HUES6 (cell line): ENCODE measurements around the gene GPR156.
"Not testable (repeated sequence)": the region's sequence is repeated elsewhere in the genome, so short reads cannot be mapped to it uniquely, and the experiment has no call there.

Experiments used
- H3K27ac ChIP-seq: 2 replicates; pipeline ENCODE4 v1.7.0; 2013; ENCODE audit warnings: low read depth, mild to moderate bottlenecking, low read length, inconsistent platforms
- H3K27me3 ChIP-seq: 2 replicates; pipeline ENCODE4 v1.6.1; 2013; ENCODE audit warnings: low read length; ENCODE audit not compliant: control insufficient read depth, insufficient read depth
- H3K36me3 ChIP-seq: 2 replicates; pipeline ENCODE4 v1.6.1; 2013; ENCODE audit warnings: low read length; ENCODE audit not compliant: control insufficient read depth, insufficient read depth
- H3K4me1 ChIP-seq: 2 replicates; pipeline ENCODE4 v1.6.1; 2013; ENCODE audit warnings: low read length; ENCODE audit not compliant: control insufficient read depth, insufficient read depth
- H3K4me3 ChIP-seq: 2 replicates; pipeline ENCODE4 v1.5.1; 2013; ENCODE audit warnings: low read depth, low read length
- H3K9ac ChIP-seq: one replicate; pipeline ENCODE4 v1.6.1; 2013; ENCODE audit warnings: mild to moderate bottlenecking, low read length
- H3K9me3 ChIP-seq: 2 replicates; pipeline ENCODE4 v1.6.1; 2013; ENCODE audit warnings: low read depth, low read length; ENCODE audit not compliant: control insufficient read depth, insufficient read depth

The GPR156 gene

DNA sequence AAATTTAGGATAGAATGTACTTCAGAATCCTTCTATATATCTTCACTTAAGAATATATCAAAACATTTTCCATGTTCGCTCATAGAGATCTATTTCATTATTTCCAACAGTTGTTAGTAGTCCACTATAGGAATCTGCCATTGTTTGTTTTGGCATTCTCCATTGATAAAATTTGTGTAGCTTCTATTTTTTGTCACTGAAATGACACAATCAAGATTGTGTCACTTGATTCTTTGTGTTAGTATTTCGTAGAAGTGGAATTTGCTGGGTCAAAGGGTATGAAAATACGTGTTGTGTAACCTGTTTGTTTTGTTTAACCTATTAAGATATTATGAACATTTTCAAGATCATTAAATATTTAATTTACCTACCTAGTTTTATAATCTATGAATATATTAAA lies 15.9 kb upstream of the GPR156 start:
- no peaks in the 10 kb centered on the region for H3K27me3 ChIP-seq

GRCh38 chr3:120299403-120299802 lies 14.4 kb upstream of the GPR156 start:
- H3K4me3 ChIP-seq, result no peak overlapping the region
- H3K36me3 ChIP-seq, result no peaks in the 10 kb centered on the region
- H3K27me3 ChIP-seq, result no peaks in the 10 kb centered on the region
- H3K9ac ChIP-seq, result no peak overlapping the region
- no peaks in the 10 kb centered on the region for H3K9me3 ChIP-seq
- H3K27ac ChIP-seq, result no peak overlapping the region
- no peaks in the 10 kb centered on the region for H3K4me1 ChIP-seq

More for the DNA sequence above, 15.9 kb upstream of the GPR156 start:
- Histone ChIP-seq H3K4me3 (no peak overlapping the region), H3K27ac (no peak overlapping the region), H3K9me3 (no peaks in the 10 kb centered on the region), H3K36me3 (no peaks in the 10 kb centered on the region), H3K9ac (no peak overlapping the region), H3K4me1 (no peaks in the 10 kb centered on the region)

- H3K9me3 ChIP-seq, result no peaks in the 10 kb centered on the region; the same call in 1 of the 2 replicates
- H3K36me3 ChIP-seq, result no peaks in the 10 kb centered on the region
- H3K27me3 ChIP-seq, result no peaks in the 10 kb centered on the region
- H3K9ac ChIP-seq, result no peak overlapping the region
- H3K4me1 ChIP-seq, result no peaks in the 10 kb centered on the region
- H3K27ac ChIP-seq, result no peak overlapping the region
- no peak overlapping the region for H3K4me3 ChIP-seq
Measured at GRCh38 chr3:120298996-120299395, 14.0 kb upstream of the GPR156 start.

GRCh38 chr3:120291552-120291951 lies 6.5 kb upstream of the GPR156 start:
- peaks cover 10% of the 10 kb centered on the region for H3K27me3 ChIP-seq
- H3K36me3 ChIP-seq, H3K4me1 ChIP-seq, H3K9ac ChIP-seq, H3K9me3 ChIP-seq, H3K4me3 ChIP-seq, H3K27ac ChIP-seq: not testable (repeated sequence)

DNA sequence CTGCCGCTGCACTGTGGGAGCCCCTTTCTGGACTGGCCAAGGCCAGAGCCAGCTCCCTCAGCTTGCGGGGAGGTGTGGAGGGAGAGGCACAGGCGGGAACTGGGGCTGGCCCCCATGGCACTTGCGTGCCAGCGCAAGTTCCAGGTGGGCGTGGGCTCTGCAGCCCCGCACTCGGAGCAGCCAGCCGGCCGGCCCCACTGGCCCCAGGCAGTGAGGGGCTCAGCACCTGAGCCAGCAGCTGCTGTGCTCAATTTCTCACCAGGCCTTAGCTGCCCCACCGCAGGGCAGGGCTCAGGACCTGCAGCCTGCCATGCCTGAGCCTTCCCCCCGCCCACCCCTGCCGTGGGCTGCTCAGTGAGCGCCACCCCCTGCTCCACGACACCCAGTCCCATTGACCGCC lies 4.6 kb upstream of the GPR156 start:
- H3K27ac ChIP-seq, result no peak overlapping the region
- H3K9ac ChIP-seq, result no peak overlapping the region
- peaks cover 6% of the 10 kb centered on the region for H3K9me3 ChIP-seq
- H3K36me3 ChIP-seq, result no peaks in the 10 kb centered on the region
- peaks cover 29% of the 10 kb centered on the region for H3K27me3 ChIP-seq
- peaks cover 2% of the 10 kb centered on the region; the same call in 1 of the 2 replicates for H3K4me1 ChIP-seq
- no peak overlapping the region for H3K4me3 ChIP-seq

DNA sequence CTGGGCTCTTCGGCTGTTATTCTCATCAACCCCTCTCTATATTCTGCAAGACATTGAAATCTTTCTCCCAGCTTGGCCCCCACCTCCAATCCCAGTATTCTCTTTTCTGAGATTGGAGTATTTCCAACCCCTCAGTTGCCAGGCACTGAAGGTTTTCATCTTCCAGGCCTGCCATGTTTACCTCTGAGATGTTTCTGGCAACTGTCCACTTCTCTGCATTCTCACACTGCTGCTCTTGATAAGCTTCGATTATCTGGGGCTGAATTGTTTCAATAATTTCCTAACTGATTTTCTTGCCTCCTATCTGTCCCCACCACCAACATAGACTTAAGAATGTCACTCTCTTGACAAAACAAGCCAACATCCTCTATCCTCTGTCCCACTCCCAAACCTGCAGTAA lies 1.4 kb upstream of the GPR156 start:
- peaks cover 4% of the 10 kb centered on the region; the same call in 1 of the 2 replicates for H3K9me3 ChIP-seq
- H3K27me3 ChIP-seq, result peaks cover 40% of the 10 kb centered on the region
- H3K27ac ChIP-seq, result no peak overlapping the region
- H3K9ac ChIP-seq, result no peak overlapping the region
- peaks cover 5% of the 10 kb centered on the region for H3K4me1 ChIP-seq
- no peaks in the 10 kb centered on the region for H3K36me3 ChIP-seq
- H3K4me3 ChIP-seq, result no peak overlapping the region

GRCh38 chr3:120285508-120285841 lies 453 bp upstream of the GPR156 start:
- Histone ChIP-seq H3K9me3 (peaks cover 3% of the 10 kb centered on the region; the same call in 1 of the 2 replicates), H3K4me1 (peaks cover 5% of the 10 kb centered on the region), H3K4me3 (peak overlapping the region; percentile 57), H3K27ac (no peak overlapping the region), H3K36me3 (no peaks in the 10 kb centered on the region), H3K9ac (no peak overlapping the region), H3K27me3 (peaks cover 40% of the 10 kb centered on the region)

DNA sequence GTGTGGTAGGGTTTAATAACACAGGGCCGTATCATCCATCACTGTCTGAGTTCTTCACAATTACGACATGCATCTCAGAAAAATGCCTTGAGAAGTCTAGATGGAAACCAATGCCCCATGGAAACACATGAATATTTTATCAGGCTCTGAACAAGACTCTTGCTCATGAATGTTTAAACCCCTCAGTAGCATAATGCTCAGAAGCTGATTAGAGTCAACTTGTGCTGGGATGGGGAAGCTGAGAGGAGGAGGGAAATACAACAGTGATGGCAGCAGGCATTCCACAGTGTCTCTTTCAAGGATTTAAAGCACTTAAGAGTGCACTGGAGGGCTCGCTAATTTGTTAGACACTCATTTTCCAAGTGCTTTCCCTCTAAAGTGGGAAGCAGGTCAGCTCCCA lies 3.8 kb downstream of the GPR156 start:
- Histone ChIP-seq H3K4me1 (peaks cover 5% of the 10 kb centered on the region), H3K36me3 (no peaks in the 10 kb centered on the region)

DNA sequence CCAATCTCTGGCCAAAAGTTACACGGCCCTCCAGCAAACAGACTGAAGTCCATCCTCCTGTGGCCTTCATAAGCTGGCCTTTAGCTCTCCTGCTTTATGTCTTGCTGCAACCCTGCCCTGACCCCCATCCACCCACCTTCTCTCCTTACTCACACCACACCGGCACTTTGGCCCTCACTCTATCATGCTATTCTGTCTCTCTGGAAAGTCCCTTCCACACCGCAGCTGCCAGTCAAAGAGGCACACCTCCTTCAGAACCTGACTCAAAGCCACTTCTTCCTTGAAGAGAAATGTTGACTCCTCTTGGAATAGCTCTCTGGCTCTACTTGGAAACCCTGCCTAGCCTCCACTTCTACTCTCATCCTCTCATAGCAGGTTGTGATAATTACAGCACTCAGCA lies 4.5 kb downstream of the GPR156 start:
- H3K9ac ChIP-seq, result no peak overlapping the region
- no peaks in the 10 kb centered on the region for H3K36me3 ChIP-seq
- no peak overlapping the region for H3K4me3 ChIP-seq
- no peaks in the 10 kb centered on the region for H3K9me3 ChIP-seq
- H3K4me1 ChIP-seq, result peaks cover 5% of the 10 kb centered on the region
- H3K27ac ChIP-seq, result no peak overlapping the region
- peaks cover 20% of the 10 kb centered on the region for H3K27me3 ChIP-seq

More for the DNA sequence above, 3.8 kb downstream of the GPR156 start:
- H3K27me3 ChIP-seq, result peaks cover 27% of the 10 kb centered on the region
- no peak overlapping the region for H3K9ac ChIP-seq
- H3K27ac ChIP-seq, result no peak overlapping the region
- H3K4me3 ChIP-seq, result no peak overlapping the region
- no peaks in the 10 kb centered on the region for H3K9me3 ChIP-seq

DNA sequence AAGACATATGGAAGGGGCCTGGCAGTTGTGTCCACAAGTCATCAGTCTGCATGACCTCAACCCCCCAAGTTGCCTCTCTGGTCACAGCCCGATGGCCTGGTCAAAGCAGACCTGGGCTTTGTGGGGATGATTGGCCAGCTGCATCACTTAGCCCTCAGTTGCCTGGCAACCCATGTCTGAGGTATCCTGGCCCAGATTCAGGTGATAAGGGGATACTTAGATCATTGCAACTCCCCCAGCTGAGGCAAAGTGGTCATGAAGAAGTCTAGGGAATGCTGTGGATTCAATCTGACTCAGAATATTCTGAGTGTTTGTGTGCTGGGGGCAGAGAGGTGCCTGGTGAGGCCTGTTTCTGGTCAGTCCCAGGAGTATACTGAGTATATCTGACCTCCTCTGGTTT lies 5.0 kb downstream of the GPR156 start:
- Histone ChIP-seq H3K9ac (no peak overlapping the region), H3K27me3 (peaks cover 15% of the 10 kb centered on the region), H3K4me3 (no peak overlapping the region), H3K4me1 (peaks cover 5% of the 10 kb centered on the region), H3K36me3 (no peaks in the 10 kb centered on the region), H3K27ac (no peak overlapping the region), H3K9me3 (no peaks in the 10 kb centered on the region)

- Histone ChIP-seq H3K4me3 (no peak overlapping the region), H3K4me1 (no peaks in the 10 kb centered on the region), H3K27me3 (no peaks in the 10 kb centered on the region), H3K27ac (no peak overlapping the region), H3K9ac (no peak overlapping the region), H3K36me3 (no peaks in the 10 kb centered on the region), H3K9me3 (no peaks in the 10 kb centered on the region)
Measured at GRCh38 chr3:120276767-120277166, 8.3 kb downstream of the GPR156 start.

GRCh38 chr3:120275618-120276017 lies 9.4 kb downstream of the GPR156 start:
- Histone ChIP-seq H3K4me3 (no peak overlapping the region), H3K4me1 (no peaks in the 10 kb centered on the region), H3K36me3 (no peaks in the 10 kb centered on the region), H3K9ac (no peak overlapping the region), H3K27ac (no peak overlapping the region), H3K27me3 (no peaks in the 10 kb centered on the region), H3K9me3 (no peaks in the 10 kb centered on the region)
